Endodermal cell (in vitro differentiated cells): ENCODE data around the gene MKS1. TPM values are rescaled to one million over a fixed set of nuclear protein-coding genes. Genes with fewer than 3 reads are reported as not detected.

ENCODE experiments used
- DNase-seq: peaks from one replicate; pipeline ENCODE4 v3.0.0-alpha.2; 2017
- H3K27ac ChIP-seq: 2 replicates; pipeline ENCODE4 v1.5.1; 2013; ENCODE audit warnings: mild to moderate bottlenecking, low read depth, low read length, moderate library complexity
- H3K27me3 ChIP-seq: 2 replicates; pipeline ENCODE4 v1.6.1; 2013; ENCODE audit warnings: mild to moderate bottlenecking, low read length, moderate library complexity; ENCODE audit not compliant: insufficient read depth, control insufficient read depth, poor library complexity, severe bottlenecking
- H3K36me3 ChIP-seq: 2 replicates; pipeline ENCODE4 v1.7.0; 2013; ENCODE audit warnings: mild to moderate bottlenecking, low read length, moderate library complexity; ENCODE audit not compliant: control insufficient read depth, insufficient read depth
- H3K4me1 ChIP-seq: one replicate; pipeline ENCODE4 v1.7.0; 2013; ENCODE audit warnings: low read length; ENCODE audit not compliant: control insufficient read depth, insufficient read depth
- H3K4me3 ChIP-seq: 2 replicates; pipeline ENCODE4 v1.5.1; 2013; ENCODE audit warnings: mild to moderate bottlenecking, low read length, moderate library complexity
- H3K9ac ChIP-seq: 2 replicates; pipeline ENCODE4 v1.6.1; 2013; ENCODE audit warnings: mild to moderate bottlenecking, low read length, moderate library complexity; ENCODE audit not compliant: poor library complexity, severe bottlenecking; ENCODE audit errors: extremely low read depth
- H3K9me3 ChIP-seq: 2 replicates; pipeline ENCODE4 v1.6.1; 2013; ENCODE audit warnings: mild to moderate bottlenecking, low read length, moderate library complexity; ENCODE audit not compliant: control insufficient read depth
- H3K27ac Mint-ChIP-seq: 2 replicates; pipeline ENCODE4 v1.8.0; 2020; ENCODE audit warnings: mixed read lengths
- H3K27me3 Mint-ChIP-seq: 2 replicates; pipeline ENCODE4 v1.8.0; 2021; ENCODE audit warnings: mild to moderate bottlenecking, mixed read lengths; ENCODE audit not compliant: insufficient read depth
- H3K36me3 Mint-ChIP-seq: 2 replicates; pipeline ENCODE4 v1.8.0; 2020; ENCODE audit warnings: low read depth, mixed read lengths
- H3K4me1 Mint-ChIP-seq: 2 replicates; pipeline ENCODE4 v1.8.0; 2020; ENCODE audit warnings: mixed read lengths
- H3K4me3 Mint-ChIP-seq: 2 replicates; pipeline ENCODE4 v1.8.0; 2020; ENCODE audit warnings: mild to moderate bottlenecking, moderate library complexity, mixed read lengths
- H3K9me3 Mint-ChIP-seq: 2 replicates; pipeline ENCODE4 v1.8.0; 2020; ENCODE audit warnings: mild to moderate bottlenecking, mixed read lengths
- WGBS, 2 experiments: methylation state at CpG; one replicate each; pipeline versions ENCODE4 v1.1.5 to v1.1.7; 2013; ENCODE audit warnings: missing lambda C conversion rate in 2 of 2, mixed read lengths in 1 of 2; ENCODE audit not compliant: insufficient coverage in 1 of 2, insufficient read length in 1 of 2; 5-methylcytosine and 5-hydroxymethylcytosine counted together
- total RNA-seq, 2 donors: library from RNA; stranded (reverse); fragmentation: NEBNext Ultra II Directional in 1 of 2; extraction: Animal tissue kit (Norgen Biotek cat#: 25700) in 1 of 2; gene quantifications; 2 replicates in 1 of 2; 3 replicates in 1 of 2; pipeline ENCODE4 v1.2.1, GENCODE V29; 2021
- TF ChIP-seq, protein P1 (sequence below): fragments of 200-600 bp; sonication (generic); conservative IDR thresholded peaks from 2 replicates; pipeline ENCODE4 v1.5.0; 2021; ENCODE audit warnings: antibody characterized with exemption, mild to moderate bottlenecking

MKS1 gene
- total RNA-seq, 2 donors from 2014 or later, result 31.8 to 32.2 TPM

DNA sequence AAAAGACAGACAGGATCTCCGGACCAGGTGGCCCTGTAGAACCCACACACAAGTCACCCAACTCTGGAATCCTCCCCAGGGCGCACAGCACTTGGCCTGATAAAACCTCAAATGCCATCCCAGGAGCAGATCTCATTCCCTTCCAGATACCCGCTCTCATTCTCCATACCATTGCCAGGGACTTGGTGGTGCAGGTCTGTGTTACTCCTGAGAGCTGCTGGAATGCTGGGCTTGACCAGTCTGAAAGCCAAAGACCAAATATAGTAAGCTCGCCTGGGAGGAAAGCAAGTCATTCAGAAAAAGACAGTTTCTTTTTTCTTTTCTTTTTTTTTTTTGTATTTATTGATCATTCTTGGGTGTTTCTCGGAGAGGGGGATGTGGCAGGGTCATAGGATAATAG, 10.7 kb downstream of the MKS1 start:
- no peak overlapping the region for H3K9ac ChIP-seq
- Mint-ChIP-seq H3K4me1 (no peaks in the 10 kb centered on the region), H3K27ac (no peak overlapping the region), H3K9me3 (no peaks in the 10 kb centered on the region), H3K27me3 (no peaks in the 10 kb centered on the region), H3K36me3 (peaks cover 43% of the 10 kb centered on the region), H3K4me3 (no peak overlapping the region)
- H3K4me1 ChIP-seq, result no peaks in the 10 kb centered on the region
- peaks cover 54% of the 10 kb centered on the region for H3K36me3 ChIP-seq
- WGBS, 2 experiments, result 94 to 96% methylated on average over 2 to 4 of the region's 5 CpGs
- H3K9me3 ChIP-seq, result no peaks in the 10 kb centered on the region
- TF ChIP-seq, protein P1, sequence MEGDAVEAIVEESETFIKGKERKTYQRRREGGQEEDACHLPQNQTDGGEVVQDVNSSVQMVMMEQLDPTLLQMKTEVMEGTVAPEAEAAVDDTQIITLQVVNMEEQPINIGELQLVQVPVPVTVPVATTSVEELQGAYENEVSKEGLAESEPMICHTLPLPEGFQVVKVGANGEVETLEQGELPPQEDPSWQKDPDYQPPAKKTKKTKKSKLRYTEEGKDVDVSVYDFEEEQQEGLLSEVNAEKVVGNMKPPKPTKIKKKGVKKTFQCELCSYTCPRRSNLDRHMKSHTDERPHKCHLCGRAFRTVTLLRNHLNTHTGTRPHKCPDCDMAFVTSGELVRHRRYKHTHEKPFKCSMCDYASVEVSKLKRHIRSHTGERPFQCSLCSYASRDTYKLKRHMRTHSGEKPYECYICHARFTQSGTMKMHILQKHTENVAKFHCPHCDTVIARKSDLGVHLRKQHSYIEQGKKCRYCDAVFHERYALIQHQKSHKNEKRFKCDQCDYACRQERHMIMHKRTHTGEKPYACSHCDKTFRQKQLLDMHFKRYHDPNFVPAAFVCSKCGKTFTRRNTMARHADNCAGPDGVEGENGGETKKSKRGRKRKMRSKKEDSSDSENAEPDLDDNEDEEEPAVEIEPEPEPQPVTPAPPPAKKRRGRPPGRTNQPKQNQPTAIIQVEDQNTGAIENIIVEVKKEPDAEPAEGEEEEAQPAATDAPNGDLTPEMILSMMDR, result no peak
- H3K27me3 ChIP-seq, result no peaks in the 10 kb centered on the region
- no peak for DNase-seq
- no peak overlapping the region for H3K27ac ChIP-seq
- no peak overlapping the region for H3K4me3 ChIP-seq

DNA sequence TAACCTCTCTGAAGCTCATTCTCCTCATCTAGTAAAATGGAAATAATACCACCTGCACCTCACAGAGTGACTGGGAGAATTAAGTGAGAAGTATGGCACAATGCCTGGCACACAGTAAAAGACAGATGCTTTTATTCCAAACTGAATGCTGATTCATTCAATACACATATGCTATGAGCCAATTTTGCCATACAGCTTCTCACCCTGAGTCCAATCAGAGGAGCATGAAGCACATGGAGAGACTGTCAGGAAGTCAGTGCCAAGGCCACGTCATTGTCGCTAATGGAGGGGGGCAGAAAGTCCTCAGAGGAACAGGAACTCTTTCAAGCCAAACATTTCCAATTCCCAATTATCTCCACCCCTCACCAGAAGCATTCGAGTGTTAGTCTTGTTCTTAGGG, 11.6 kb downstream of the MKS1 start:
- H3K4me3 Mint-ChIP-seq, result no peak overlapping the region
- H3K27ac ChIP-seq, result no peak overlapping the region
- H3K9me3 ChIP-seq, result no peaks in the 10 kb centered on the region
- DNase-seq, result no peak
- no peaks in the 10 kb centered on the region for H3K27me3 ChIP-seq
- TF ChIP-seq, protein P1, result no peak
- no peak overlapping the region for H3K4me3 ChIP-seq
- H3K4me1 ChIP-seq, result no peaks in the 10 kb centered on the region
- H3K27ac Mint-ChIP-seq, result no peak overlapping the region
- H3K36me3 Mint-ChIP-seq, result peaks cover 40% of the 10 kb centered on the region
- no peaks in the 10 kb centered on the region for H3K4me1 Mint-ChIP-seq
- H3K9me3 Mint-ChIP-seq, result no peaks in the 10 kb centered on the region
- H3K27me3 Mint-ChIP-seq, result no peaks in the 10 kb centered on the region
- H3K9ac ChIP-seq, result no peak overlapping the region
- H3K36me3 ChIP-seq, result peaks cover 45% of the 10 kb centered on the region
- 97% methylated on average over 3 of the region's 3 CpGs; no CpG with 5 or more reads in 1 of the 2 experiments for WGBS, 2 experiments

DNA sequence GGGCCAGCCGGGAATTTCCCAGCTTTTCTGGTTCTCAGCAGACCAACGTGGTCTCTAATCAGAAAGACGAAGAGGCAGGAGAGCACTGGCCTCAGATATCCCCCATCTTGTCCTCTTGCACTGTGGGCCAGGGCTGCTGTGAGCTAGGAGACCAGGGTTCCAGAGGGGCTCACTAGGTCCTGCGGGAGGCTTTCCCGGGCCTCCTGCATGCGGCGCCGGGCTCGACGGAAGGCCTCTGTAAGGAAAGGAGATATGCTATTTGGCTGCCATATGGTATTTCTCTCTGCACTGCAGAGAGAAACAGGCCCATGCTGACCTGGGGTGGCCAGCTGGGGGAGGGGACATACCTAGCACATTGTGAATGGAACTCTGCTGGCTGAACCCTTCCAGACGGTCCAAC, 13.1 kb downstream of the MKS1 start:
- H3K27me3 Mint-ChIP-seq, result peaks cover 3% of the 10 kb centered on the region

More for the DNA sequence above, 13.1 kb downstream of the MKS1 start:
- Histone ChIP-seq H3K27ac (no peak overlapping the region), H3K4me3 (no peak overlapping the region), H3K9me3 (no peaks in the 10 kb centered on the region), H3K9ac (no peak overlapping the region), H3K36me3 (peaks cover 34% of the 10 kb centered on the region), H3K4me1 (no peaks in the 10 kb centered on the region), H3K27me3 (no peaks in the 10 kb centered on the region)
- Mint-ChIP-seq H3K36me3 (peaks cover 35% of the 10 kb centered on the region), H3K27ac (no peak overlapping the region), H3K9me3 (no peaks in the 10 kb centered on the region), H3K4me1 (no peaks in the 10 kb centered on the region), H3K4me3 (no peak overlapping the region)
- WGBS, 2 experiments, result 90 to 94% methylated on average over 10 to 11 of the region's 11 CpGs
- DNase-seq, result no peak
- TF ChIP-seq, protein P1, result no peak
